ENCODE data around the gene TTLL1. TPM values are rescaled to one million over a fixed set of nuclear protein-coding genes. Genes with fewer than 3 reads are reported as not detected.

TTLL1 gene
- total and polyA plus RNA-seq, 2 experiments from 2014 or later, result 5.5 to 6.8 TPM

DNA sequence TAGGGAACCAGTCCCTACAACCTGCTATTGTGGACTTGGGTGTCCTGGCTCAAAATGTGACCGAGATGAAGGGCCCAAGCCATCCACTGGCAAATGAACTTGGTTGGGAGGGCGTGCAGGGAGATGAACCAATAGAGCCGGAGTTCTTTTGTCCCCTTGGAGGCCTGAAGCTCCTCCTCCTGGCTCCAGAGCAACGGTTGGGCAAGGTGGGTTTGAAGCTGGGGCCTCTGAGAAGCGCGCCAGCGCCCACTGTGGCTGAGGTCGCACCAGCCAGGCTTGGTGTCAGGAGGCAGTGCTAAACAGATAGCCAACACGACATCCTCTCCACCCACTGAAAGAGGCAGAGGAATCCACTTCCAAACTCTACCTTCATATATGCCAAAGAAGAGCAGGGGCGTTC, 38.2 kb downstream of the TTLL1 start:
- peak; percentile 85 for DNase-seq (ENCODE audit: low spot score)
- H3K27me3 Mint-ChIP-seq (ENCODE audit: insufficient read depth, low read depth, poor library complexity), result peaks cover 3% of the 10 kb centered on the region

GRCh38 chr22:43047605-43048004, 41.6 kb downstream of the TTLL1 start:
- Mint-ChIP-seq H3K4me1 (no peaks in the 10 kb centered on the region), H3K27me3 (ENCODE audit: insufficient read depth, low read depth, poor library complexity) (peaks cover 5% of the 10 kb centered on the region), H3K4me3 (no peak overlapping the region), H3K27ac (no peak overlapping the region), H3K36me3 (ENCODE audit: low read depth) (no peaks in the 10 kb centered on the region), H3K9me3 (no peaks in the 10 kb centered on the region)
- Histone ChIP-seq H3K9me2 (ENCODE audit: insufficient read depth) (no peaks in the 10 kb centered on the region), H3K27me3 (ENCODE audit: insufficient read depth) (no peaks in the 10 kb centered on the region), H2AFZ (no peak overlapping the region), H3K4me3 (no peak overlapping the region), H4K20me1 (replicated peaks; ENCODE audit: insufficient read depth) (no peaks in the 10 kb centered on the region), H3K27ac (ENCODE audit: low read depth) (no peak overlapping the region), H3K4me2 (no peak overlapping the region), H3K79me2 (replicated peaks; ENCODE audit: insufficient read depth) (no peaks in the 10 kb centered on the region), H3F3A (replicated peaks; ENCODE audit: low read depth) (no peaks in the 10 kb centered on the region), H3K4me1 (ENCODE audit: insufficient read depth) (0 out of 2 replicates have a peak, but pooled peaks cover 3% of the 10 kb centered on the region), H3K36me3 (ENCODE audit: insufficient read depth) (no peaks in the 10 kb centered on the region)
- DNase-seq (ENCODE audit: low spot score) (no peak), ATAC-seq (no peak)
- no peak for TF ChIP-seq STAT1 (IDR thresholded peaks at IDR 0.05; ENCODE audit: unreplicated experiment)
- TF ChIP-seq, protein P1, sequence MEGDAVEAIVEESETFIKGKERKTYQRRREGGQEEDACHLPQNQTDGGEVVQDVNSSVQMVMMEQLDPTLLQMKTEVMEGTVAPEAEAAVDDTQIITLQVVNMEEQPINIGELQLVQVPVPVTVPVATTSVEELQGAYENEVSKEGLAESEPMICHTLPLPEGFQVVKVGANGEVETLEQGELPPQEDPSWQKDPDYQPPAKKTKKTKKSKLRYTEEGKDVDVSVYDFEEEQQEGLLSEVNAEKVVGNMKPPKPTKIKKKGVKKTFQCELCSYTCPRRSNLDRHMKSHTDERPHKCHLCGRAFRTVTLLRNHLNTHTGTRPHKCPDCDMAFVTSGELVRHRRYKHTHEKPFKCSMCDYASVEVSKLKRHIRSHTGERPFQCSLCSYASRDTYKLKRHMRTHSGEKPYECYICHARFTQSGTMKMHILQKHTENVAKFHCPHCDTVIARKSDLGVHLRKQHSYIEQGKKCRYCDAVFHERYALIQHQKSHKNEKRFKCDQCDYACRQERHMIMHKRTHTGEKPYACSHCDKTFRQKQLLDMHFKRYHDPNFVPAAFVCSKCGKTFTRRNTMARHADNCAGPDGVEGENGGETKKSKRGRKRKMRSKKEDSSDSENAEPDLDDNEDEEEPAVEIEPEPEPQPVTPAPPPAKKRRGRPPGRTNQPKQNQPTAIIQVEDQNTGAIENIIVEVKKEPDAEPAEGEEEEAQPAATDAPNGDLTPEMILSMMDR (conservative IDR thresholded peaks at IDR 0.05; ENCODE audit: low read depth in 2 of 2), result no peak
- TF ChIP-seq ZNF331 (CRISPR knock-in tag; IDR thresholded peaks at IDR 0.05; ENCODE audit: low read depth), result no peak
- no peak for TF ChIP-seq JUNB (IDR thresholded peaks at IDR 0.05; ENCODE audit: unreplicated experiment)
- no peak for TF ChIP-seq ZNF114 (CRISPR knock-in tag; IDR thresholded peaks at IDR 0.05)
- TF ChIP-seq, protein P2, sequence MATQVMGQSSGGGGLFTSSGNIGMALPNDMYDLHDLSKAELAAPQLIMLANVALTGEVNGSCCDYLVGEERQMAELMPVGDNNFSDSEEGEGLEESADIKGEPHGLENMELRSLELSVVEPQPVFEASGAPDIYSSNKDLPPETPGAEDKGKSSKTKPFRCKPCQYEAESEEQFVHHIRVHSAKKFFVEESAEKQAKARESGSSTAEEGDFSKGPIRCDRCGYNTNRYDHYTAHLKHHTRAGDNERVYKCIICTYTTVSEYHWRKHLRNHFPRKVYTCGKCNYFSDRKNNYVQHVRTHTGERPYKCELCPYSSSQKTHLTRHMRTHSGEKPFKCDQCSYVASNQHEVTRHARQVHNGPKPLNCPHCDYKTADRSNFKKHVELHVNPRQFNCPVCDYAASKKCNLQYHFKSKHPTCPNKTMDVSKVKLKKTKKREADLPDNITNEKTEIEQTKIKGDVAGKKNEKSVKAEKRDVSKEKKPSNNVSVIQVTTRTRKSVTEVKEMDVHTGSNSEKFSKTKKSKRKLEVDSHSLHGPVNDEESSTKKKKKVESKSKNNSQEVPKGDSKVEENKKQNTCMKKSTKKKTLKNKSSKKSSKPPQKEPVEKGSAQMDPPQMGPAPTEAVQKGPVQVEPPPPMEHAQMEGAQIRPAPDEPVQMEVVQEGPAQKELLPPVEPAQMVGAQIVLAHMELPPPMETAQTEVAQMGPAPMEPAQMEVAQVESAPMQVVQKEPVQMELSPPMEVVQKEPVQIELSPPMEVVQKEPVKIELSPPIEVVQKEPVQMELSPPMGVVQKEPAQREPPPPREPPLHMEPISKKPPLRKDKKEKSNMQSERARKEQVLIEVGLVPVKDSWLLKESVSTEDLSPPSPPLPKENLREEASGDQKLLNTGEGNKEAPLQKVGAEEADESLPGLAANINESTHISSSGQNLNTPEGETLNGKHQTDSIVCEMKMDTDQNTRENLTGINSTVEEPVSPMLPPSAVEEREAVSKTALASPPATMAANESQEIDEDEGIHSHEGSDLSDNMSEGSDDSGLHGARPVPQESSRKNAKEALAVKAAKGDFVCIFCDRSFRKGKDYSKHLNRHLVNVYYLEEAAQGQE (IDR thresholded peaks at IDR 0.05; ENCODE audit: unreplicated experiment), result no peak
- no peak for TF ChIP-seq EZH2phosphoT487 (IDR thresholded peaks at IDR 0.05; ENCODE audit: unreplicated experiment)
- no peak for TF ChIP-seq NANOG (IDR thresholded peaks at IDR 0.05; ENCODE audit: borderline replicate concordance)
- TF ChIP-seq ETS1 (IDR thresholded peaks at IDR 0.05), result no peak
- no peak for TF ChIP-seq EZH2 (IDR thresholded peaks at IDR 0.05; ENCODE audit: low read depth, unreplicated experiment)
- TF ChIP-seq CREB1 (CRISPR knock-in tag; IDR thresholded peaks at IDR 0.05; ENCODE audit: low read depth), result no peak
- no peak for TF ChIP-seq POLR2AphosphoS5 (IDR thresholded peaks at IDR 0.05; ENCODE audit: low read depth)

More for the DNA sequence above, 38.2 kb downstream of the TTLL1 start:
- Histone ChIP-seq H3K27ac (ENCODE audit: low read depth) (no peak overlapping the region), H3K4me3 (no peak overlapping the region), H3F3A (replicated peaks; ENCODE audit: low read depth) (no peaks in the 10 kb centered on the region), H3K36me3 (ENCODE audit: insufficient read depth) (no peaks in the 10 kb centered on the region), H3K79me2 (replicated peaks; ENCODE audit: insufficient read depth) (no peaks in the 10 kb centered on the region), H3K4me1 (ENCODE audit: insufficient read depth) (0 out of 2 replicates have a peak, but pooled peaks cover 3% of the 10 kb centered on the region), H4K20me1 (replicated peaks; ENCODE audit: insufficient read depth) (0 out of 2 replicates have a peak, but pooled peaks cover 3% of the 10 kb centered on the region), H3K27me3 (ENCODE audit: insufficient read depth) (no peaks in the 10 kb centered on the region), H2AFZ (peak overlapping the region; percentile 90; the same call in 1 of the 2 replicates), H3K9me2 (ENCODE audit: insufficient read depth) (no peaks in the 10 kb centered on the region), H3K4me2 (no peak overlapping the region)
- no peaks in the 10 kb centered on the region for H3K36me3 Mint-ChIP-seq (ENCODE audit: low read depth)
- H3K4me1 Mint-ChIP-seq, result no peaks in the 10 kb centered on the region
- no peaks in the 10 kb centered on the region for H3K9me3 Mint-ChIP-seq
- ATAC-seq, result peak; percentile 97
- H3K27ac Mint-ChIP-seq, result no peak overlapping the region
- TF ChIP-seq, protein P1 (conservative IDR thresholded peaks at IDR 0.05; ENCODE audit: low read depth in 2 of 2), result peak; percentile 47 to 65
- no peak for TF ChIP-seq EZH2 (IDR thresholded peaks at IDR 0.05; ENCODE audit: low read depth, unreplicated experiment)
- no peak overlapping the region for H3K4me3 Mint-ChIP-seq

Measured in GM23338 (cell line).